HepG2 (cell line): Measurements from ENCODE around the gene EPHA2. TPM values are rescaled to one million over a fixed set of nuclear protein-coding genes. Genes with fewer than 3 reads are reported as not detected.

Source experiments
- ARNTL ChIP-seq: sonication (generic); formaldehyde crosslinking; IDR thresholded peaks from 2 replicates; pipeline ENCODE4 v1.4.0; 2020; ENCODE audit warnings: mild to moderate bottlenecking, missing genetic modification reagents
- ELF1 ChIP-seq: sonication (generic); formaldehyde crosslinking; IDR thresholded peaks from 2 replicates; pipeline ENCODE4 v1.4.0; 2020; ENCODE audit warnings: missing genetic modification reagents
- FOSL2 ChIP-seq: sonication (generic); formaldehyde crosslinking; IDR thresholded peaks from 2 replicates; pipeline ENCODE4 v1.4.0; 2020; ENCODE audit warnings: missing genetic modification reagents
- GATAD1 ChIP-seq: IDR thresholded peaks from 2 replicates; pipeline ENCODE4 v1.6.1; 2016; ENCODE audit warnings: missing genetic modification reagents, missing compliant biosample characterization
- HOXA7 ChIP-seq: sonication (generic); formaldehyde crosslinking; IDR thresholded peaks from 2 replicates; pipeline ENCODE4 v1.8.1; 2022; ENCODE audit warnings: mild to moderate bottlenecking, missing genetic modification reagents, moderate library complexity
- KDM1A ChIP-seq: IDR thresholded peaks from 2 replicates; pipeline ENCODE4 v1.6.1; 2016; ENCODE audit warnings: missing compliant biosample characterization
- KLF16 ChIP-seq, 2 experiments: sonication (generic) in 1 of 2; formaldehyde crosslinking in 1 of 2; IDR thresholded peaks; 2 replicates each; pipeline versions ENCODE4 v1.6.1 to v1.8.0; 2016 to 2023; ENCODE audit warnings: missing genetic modification reagents in 2 of 2, missing compliant biosample characterization in 1 of 2
- MAFF ChIP-seq: IDR thresholded peaks from 2 replicates; pipeline ENCODE4 v1.6.1; 2011; ENCODE audit warnings: low read depth, low read length, improper control_type of control experiment
- NR2F1 ChIP-seq, 2 experiments: fragments of 450-650 bp in 1 of 2; formaldehyde crosslinking in 1 of 2; IDR thresholded peaks; 2 replicates each; pipeline versions ENCODE4 v1.5.0 to v1.6.1; 2016 to 2020; ENCODE audit warnings: mild to moderate bottlenecking in 1 of 2, missing compliant biosample characterization in 1 of 2, missing genetic modification reagents in 1 of 2, moderate library complexity in 1 of 2
- NRL ChIP-seq: sonication (generic); formaldehyde crosslinking; IDR thresholded peaks from 2 replicates; pipeline ENCODE4 v1.5.0; 2020; ENCODE audit warnings: missing genetic modification reagents, mild to moderate bottlenecking, moderate library complexity, borderline replicate concordance
- POLR2G ChIP-seq: fragments of 200-400 bp; formaldehyde crosslinking; IDR thresholded peaks from 2 replicates; pipeline ENCODE4 v1.6.1; 2018; ENCODE audit warnings: mild to moderate bottlenecking, low read depth, low read length, moderate library complexity
- PTBP1 ChIP-seq: fragments of 200-400 bp; formaldehyde crosslinking; IDR thresholded peaks from 2 replicates; pipeline ENCODE4 v1.6.1; 2018; ENCODE audit warnings: low read length, low read depth; ENCODE audit not compliant: poor library complexity, severe bottlenecking
- RFXANK ChIP-seq: IDR thresholded peaks from 2 replicates; pipeline ENCODE4 v1.6.1; 2016
- SALL2 ChIP-seq: sonication (generic); formaldehyde crosslinking; IDR thresholded peaks from 2 replicates; pipeline ENCODE4 v1.8.1; 2023; ENCODE audit warnings: mild to moderate bottlenecking, missing genetic modification reagents, inconsistent platforms
- SIX1 ChIP-seq: sonication (generic); formaldehyde crosslinking; IDR thresholded peaks from 2 replicates; pipeline ENCODE4 v1.4.0; 2020; ENCODE audit warnings: missing genetic modification reagents, borderline replicate concordance
- TCF12 ChIP-seq, 2 experiments: fragments of 450-650 bp in 1 of 2; sonication (generic) in 1 of 2; formaldehyde crosslinking in 1 of 2; IDR thresholded peaks; 2 replicates each; pipeline versions ENCODE4 v1.6.1 to v1.8.0; 2017 to 2022; ENCODE audit warnings: antibody characterized with exemption in 1 of 2, mild to moderate bottlenecking in 1 of 2, missing genetic modification reagents in 1 of 2, moderate library complexity in 1 of 2
- TERF1 ChIP-seq: sonication (generic); formaldehyde crosslinking; IDR thresholded peaks from 2 replicates; pipeline ENCODE4 v1.8.0; 2022; ENCODE audit warnings: mild to moderate bottlenecking, missing genetic modification reagents, moderate library complexity
- TOPORS ChIP-seq: sonication (generic); formaldehyde crosslinking; IDR thresholded peaks from 2 replicates; pipeline ENCODE4 v1.8.0; 2023; ENCODE audit warnings: mild to moderate bottlenecking, missing genetic modification reagents
- ZC3H4 ChIP-seq: sonication (generic); formaldehyde crosslinking; IDR thresholded peaks from 2 replicates; pipeline ENCODE4 v1.4.0; 2020; ENCODE audit warnings: missing genetic modification reagents, borderline replicate concordance
- ZKSCAN8 ChIP-seq: IDR thresholded peaks from 2 replicates; pipeline ENCODE4 v1.6.1; 2016; ENCODE audit warnings: borderline replicate concordance, missing genetic modification reagents, missing compliant biosample characterization
- ZNF30 ChIP-seq: sonication (generic); formaldehyde crosslinking; IDR thresholded peaks from 2 replicates; pipeline ENCODE4 v1.5.0; 2020; ENCODE audit warnings: mild to moderate bottlenecking, missing genetic modification reagents
- ZNF550 ChIP-seq: sonication (generic); formaldehyde crosslinking; IDR thresholded peaks from 2 replicates; pipeline ENCODE4 v1.4.0; 2020; ENCODE audit warnings: mild to moderate bottlenecking, missing genetic modification reagents, borderline replicate concordance
- ZNF558 ChIP-seq: sonication (generic); formaldehyde crosslinking; IDR thresholded peaks from 2 replicates; pipeline ENCODE4 v1.9.0; 2022; ENCODE audit warnings: mild to moderate bottlenecking, missing genetic modification reagents, borderline replicate concordance
- ZNF605 ChIP-seq: sonication (generic); formaldehyde crosslinking; IDR thresholded peaks from 2 replicates; pipeline ENCODE4 v1.8.0; 2022; ENCODE audit warnings: mild to moderate bottlenecking, missing genetic modification reagents
- ZSCAN22 ChIP-seq: sonication (generic); formaldehyde crosslinking; IDR thresholded peaks from 2 replicates; pipeline ENCODE4 v1.4.0; 2020; ENCODE audit warnings: mild to moderate bottlenecking, missing genetic modification reagents
- polyA plus RNA-seq, 8 experiments: library from polyadenylated mRNA; depleted of rRNA in 3 of 8; stranded (reverse) in 7 of 8; unstranded in 1 of 8; fragments of >200 nt; fragmentation: Illumina TruSeq in 4 of 8; extraction: Trizol in 4 of 8; gene quantifications; 2 replicates each; pipeline versions ENCODE4 v1.2.1 to v1.2.3, GENCODE V29; 2011 to 2016; ENCODE audit warnings: low read depth in 4 of 8, missing spikeins in 1 of 8, mixed read lengths in 1 of 8; ENCODE audit not compliant: insufficient read depth in 1 of 8
- total RNA-seq, 5 experiments: library from RNA; depleted of rRNA; stranded (reverse); fragments of >200 nt; fragmentation: Illumina TruSeq; extraction: Trizol; gene quantifications; 2 replicates each; pipeline ENCODE4 v1.2.3, GENCODE V29; 2016; ENCODE audit warnings: low read depth in 1 of 5
- TF ChIP-seq, protein P1 (sequence below): sonication (generic); formaldehyde crosslinking; IDR thresholded peaks from 2 replicates; pipeline ENCODE4 v1.4.0; 2020; ENCODE audit warnings: missing genetic modification reagents
- TF ChIP-seq, protein P2 (sequence below): sonication (generic); formaldehyde crosslinking; IDR thresholded peaks from 2 replicates; pipeline ENCODE4 v1.9.0; 2021; ENCODE audit warnings: missing genetic modification reagents, borderline replicate concordance

EPHA2 gene
- total and polyA plus RNA-seq, 2 of the 13 experiments (the other 11 are each of a cell fraction or from before 2014, with no cell fraction given), result 33.6 to 53.6 TPM

GRCh38 chr1:16145662-16146278, 10.1 kb downstream of the EPHA2 start (continued):
- no peak for TF ChIP-seq TOPORS
- TF ChIP-seq KDM1A, result peak; percentile 82; the same call in 1 of the 2 replicates
- no peak for TF ChIP-seq ZNF550
- 0 out of 4 replicates have a peak, but pooled peaks of 1 of the 2 experiments have one; percentile 6 for TF ChIP-seq NR2F1 (CRISPR knock-in tag; IDR thresholded peaks at IDR 0.05)
- no peak for TF ChIP-seq TERF1 (CRISPR knock-in tag)
- TF ChIP-seq POLR2G, result 0 out of 2 replicates have a peak, but pooled peaks have one; percentile 9
- TF ChIP-seq, protein P1, sequence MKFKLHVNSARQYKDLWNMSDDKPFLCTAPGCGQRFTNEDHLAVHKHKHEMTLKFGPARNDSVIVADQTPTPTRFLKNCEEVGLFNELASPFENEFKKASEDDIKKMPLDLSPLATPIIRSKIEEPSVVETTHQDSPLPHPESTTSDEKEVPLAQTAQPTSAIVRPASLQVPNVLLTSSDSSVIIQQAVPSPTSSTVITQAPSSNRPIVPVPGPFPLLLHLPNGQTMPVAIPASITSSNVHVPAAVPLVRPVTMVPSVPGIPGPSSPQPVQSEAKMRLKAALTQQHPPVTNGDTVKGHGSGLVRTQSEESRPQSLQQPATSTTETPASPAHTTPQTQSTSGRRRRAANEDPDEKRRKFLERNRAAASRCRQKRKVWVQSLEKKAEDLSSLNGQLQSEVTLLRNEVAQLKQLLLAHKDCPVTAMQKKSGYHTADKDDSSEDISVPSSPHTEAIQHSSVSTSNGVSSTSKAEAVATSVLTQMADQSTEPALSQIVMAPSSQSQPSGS (CRISPR knock-in tag), result no peak
- TF ChIP-seq MAFF, result peak; percentile 45; the same call in 1 of the 2 replicates
- TF ChIP-seq ZNF30 (CRISPR knock-in tag), result no peak
- no peak for TF ChIP-seq ZSCAN22 (CRISPR knock-in tag)
- no peak for TF ChIP-seq SIX1 (CRISPR knock-in tag)
- peak; percentile 11; the same call in 1 of the 2 replicates for TF ChIP-seq ZKSCAN8 (CRISPR knock-in tag)
- no peak for TF ChIP-seq SALL2 (CRISPR knock-in tag)
- TF ChIP-seq ELF1 (CRISPR knock-in tag), result no peak
- TF ChIP-seq FOSL2 (CRISPR knock-in tag), result peak; percentile 79
- no peak for TF ChIP-seq RFXANK (CRISPR knock-in tag)
- TF ChIP-seq, protein P2, sequence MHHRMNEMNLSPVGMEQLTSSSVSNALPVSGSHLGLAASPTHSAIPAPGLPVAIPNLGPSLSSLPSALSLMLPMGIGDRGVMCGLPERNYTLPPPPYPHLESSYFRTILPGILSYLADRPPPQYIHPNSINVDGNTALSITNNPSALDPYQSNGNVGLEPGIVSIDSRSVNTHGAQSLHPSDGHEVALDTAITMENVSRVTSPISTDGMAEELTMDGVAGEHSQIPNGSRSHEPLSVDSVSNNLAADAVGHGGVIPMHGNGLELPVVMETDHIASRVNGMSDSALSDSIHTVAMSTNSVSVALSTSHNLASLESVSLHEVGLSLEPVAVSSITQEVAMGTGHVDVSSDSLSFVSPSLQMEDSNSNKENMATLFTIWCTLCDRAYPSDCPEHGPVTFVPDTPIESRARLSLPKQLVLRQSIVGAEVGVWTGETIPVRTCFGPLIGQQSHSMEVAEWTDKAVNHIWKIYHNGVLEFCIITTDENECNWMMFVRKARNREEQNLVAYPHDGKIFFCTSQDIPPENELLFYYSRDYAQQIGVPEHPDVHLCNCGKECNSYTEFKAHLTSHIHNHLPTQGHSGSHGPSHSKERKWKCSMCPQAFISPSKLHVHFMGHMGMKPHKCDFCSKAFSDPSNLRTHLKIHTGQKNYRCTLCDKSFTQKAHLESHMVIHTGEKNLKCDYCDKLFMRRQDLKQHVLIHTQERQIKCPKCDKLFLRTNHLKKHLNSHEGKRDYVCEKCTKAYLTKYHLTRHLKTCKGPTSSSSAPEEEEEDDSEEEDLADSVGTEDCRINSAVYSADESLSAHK, result no peak
- TF ChIP-seq ARNTL (CRISPR knock-in tag), result no peak
- no peak for TF ChIP-seq ZNF558 (CRISPR knock-in tag)
- no peak for TF ChIP-seq NRL
- no peak; the same call in 1 of the 2 replicates for TF ChIP-seq GATAD1 (CRISPR knock-in tag)
- TF ChIP-seq ZNF605, result no peak
- no peak for TF ChIP-seq TCF12 (IDR thresholded peaks at IDR 0.05)
- TF ChIP-seq TCF12 (CRISPR knock-in tag; IDR thresholded peaks at IDR 0.05), result 0 out of 2 replicates have a peak, but pooled peaks have one; percentile 16
- TF ChIP-seq HOXA7, result no peak
- TF ChIP-seq PTBP1, result peak; percentile 88
- TF ChIP-seq ZC3H4 (CRISPR knock-in tag), result no peak
- no peak for TF ChIP-seq KLF16 (CRISPR knock-in tag; IDR thresholded peaks at IDR 0.05)
